Adrenal gland (tissue), 5 donors: ENCODE data around the gene NUP37.

Source experiments
- CTCF ChIP-seq, 6 experiments: fragments of 450-650 bp in 4 of 6; fragments of 200-600 bp in 2 of 6; sonication (generic) in 1 of 6; IDR thresholded peaks; 1 replicate in 5 of 6; 2 replicates in 1 of 6; pipeline versions ENCODE4 v1.5.1 to v1.8.0; 2016 to 2021; ENCODE audit warnings: antibody characterized with exemption in 6 of 6, mild to moderate bottlenecking in 2 of 6, moderate library complexity in 1 of 6
- POLR2A ChIP-seq, 2 donors: fragments of 450-650 bp; IDR thresholded peaks; one replicate each; pipeline ENCODE4 v1.6.1; 2017; ENCODE audit warnings: antibody characterized with exemption in 2 of 2, mild to moderate bottlenecking in 2 of 2, moderate library complexity in 1 of 2
- donor health status: DM: no; HTN: no; CAD: no.

GRCh38 chr12:102110782-102111181, 9.1 kb downstream of the NUP37 start:
- TF ChIP-seq CTCF (IDR thresholded peaks at IDR 0.05) (no peak), POLR2A (IDR thresholded peaks at IDR 0.05) (no peak)
